Gastrocnemius medialis (tissue), 4 donors: Measurements from ENCODE around the gene SPRR1B. TPM values are rescaled to one million over a fixed set of nuclear protein-coding genes. Genes with fewer than 3 reads are reported as not detected.

Experiments used
- ATAC-seq, 2 donors: fragments of 150-250 bp; one replicate each; pipeline ENCODE4 v1.9.1; 2016
- DNase-seq, 2 donors: peaks; one replicate each; pipeline ENCODE4 v3.0.0-alpha.2; 2019
- H3K27ac ChIP-seq, 4 donors: fragments of 200-600 bp; sonication (generic); 1 replicate in 1 of 4; 2 replicates in 3 of 4; pipeline ENCODE4 v1.5.1; 2016 to 2018; ENCODE audit warnings: mild to moderate bottlenecking in 2 of 4, moderate library complexity in 1 of 4
- H3K27me3 ChIP-seq, 3 donors: fragments of 200-600 bp; sonication (generic) in 2 of 3; 1 replicate in 1 of 3; 2 replicates in 2 of 3; pipeline versions ENCODE4 v1.5.1 to v1.6.0; 2016 to 2019; ENCODE audit warnings: mild to moderate bottlenecking in 1 of 3, moderate library complexity in 1 of 3
- H3K36me3 ChIP-seq, 2 donors: fragments of 200-600 bp; sonication (generic) in 1 of 2; one replicate each; pipeline ENCODE4 v1.5.1; 2017 to 2018
- H3K4me1 ChIP-seq, 2 donors: fragments of 200-600 bp; sonication (generic) in 1 of 2; one replicate each; pipeline ENCODE4 v1.5.1; 2016 to 2017; ENCODE audit warnings: mild to moderate bottlenecking in 2 of 2
- H3K4me3 ChIP-seq, 4 donors: fragments of 200-600 bp; sonication (generic) in 3 of 4; 1 replicate in 1 of 4; 2 replicates in 3 of 4; pipeline ENCODE4 v1.5.1; 2016 to 2019; ENCODE audit warnings: mild to moderate bottlenecking in 2 of 4
- H3K9me3 ChIP-seq, 3 donors: fragments of 200-600 bp; sonication (generic) in 2 of 3; 1 replicate in 1 of 3; 2 replicates in 2 of 3; pipeline ENCODE4 v1.5.1; 2016 to 2019
- CTCF ChIP-seq, 5 experiments: fragments of 450-650 bp in 3 of 5; fragments of 200-600 bp in 2 of 5; sonication (generic) in 2 of 5; IDR thresholded peaks in 4 of 5; conservative IDR thresholded peaks in 1 of 5; 1 replicate in 4 of 5; 2 replicates in 1 of 5; pipeline ENCODE4 v1.5.1; 2016 to 2019; ENCODE audit warnings: antibody characterized with exemption in 5 of 5, mild to moderate bottlenecking in 3 of 5, moderate library complexity in 3 of 5
- POLR2A ChIP-seq, 2 donors: fragments of 450-650 bp; IDR thresholded peaks; one replicate each; pipeline ENCODE4 v1.6.1; 2017; ENCODE audit warnings: antibody characterized with exemption in 2 of 2, mild to moderate bottlenecking in 2 of 2, moderate library complexity in 2 of 2
- in situ Hi-C, 4 donors: fragments of 200-750 bp; cut with MboI; loops; one replicate each; pipeline versions ENCODE4 v1.15.0 to v1.8.0; 2017; ENCODE audit warnings: low sequenced_read_pairs in 4 of 4
- intact Hi-C: fragments of 100-400 bp; cut with DNase I; formaldehyde crosslinking; loops from one replicate; pipeline ENCODE4 v1.15.1; 2023; ENCODE audit warnings: low total_unique reads
- total RNA-seq, 4 donors: library from RNA; depleted of rRNA; stranded (reverse); fragments of >200 nt; gene quantifications; one replicate each; pipeline versions ENCODE4 v1.1.0 to v1.2.3, GENCODE V29; 2016

Gene SPRR1B
- total RNA-seq, 4 donors from 2014 or later: not detected

- no peak within 1 kb of the TSS for H3K27ac ChIP-seq
- no peak for TF ChIP-seq POLR2A (IDR thresholded peaks at IDR 0.05)
- TF ChIP-seq CTCF (IDR thresholded peaks at IDR 0.05 in 4 of 5, conservative IDR thresholded peaks at IDR 0.05 in 1 of 5): no peak
- no peaks in the 10 kb centered on the region for H3K4me1 ChIP-seq
- H3K4me3 ChIP-seq: no peak within 1 kb of the TSS
- H3K27me3 ChIP-seq: no peaks in the 10 kb centered on the region
- H3K36me3 ChIP-seq: no peaks in the 10 kb centered on the region
- no peaks in the 10 kb centered on the region for H3K9me3 ChIP-seq
- DNase-seq (no peak), ATAC-seq (no peak)
- in situ Hi-C loops: no loop called here
- intact Hi-C loops: no loop called here
These were observed 40.5 kb downstream of the SPRR1B start, which contains the start of gene SPRR2B for GRCh38 chr1:153071511-153071910. SPRR2B (minus strand) TSS chr1:153071611; CDS start chr1:153070839, 772 bp downstream.

- TF ChIP-seq CTCF (IDR thresholded peaks at IDR 0.05 in 4 of 5, conservative IDR thresholded peaks at IDR 0.05 in 1 of 5) (no peak), POLR2A (IDR thresholded peaks at IDR 0.05) (no peak)
- H3K36me3 ChIP-seq: no peaks in the 10 kb centered on the region
- H3K4me3 ChIP-seq: no peak overlapping the region
- H3K4me1 ChIP-seq: no peaks in the 10 kb centered on the region
- H3K27ac ChIP-seq: no peak overlapping the region
- H3K9me3 ChIP-seq: no peaks in the 10 kb centered on the region
- intact Hi-C loops: no loop called here
- in situ Hi-C loops: no loop called here
- ATAC-seq (no peak), DNase-seq (no peak)
- H3K27me3 ChIP-seq: no peaks in the 10 kb centered on the region
These were observed 42.1 kb downstream of the SPRR1B start for GRCh38 chr1:153072806-153073726.

GRCh38 chr1:153081736-153082135 lies 50.7 kb downstream of the SPRR1B start:
- H3K9me3 ChIP-seq: no peaks in the 10 kb centered on the region
- H3K4me1 ChIP-seq: no peaks in the 10 kb centered on the region
- H3K27ac ChIP-seq: no peak overlapping the region
- DNase-seq (no peak), ATAC-seq (no peak)
- H3K27me3 ChIP-seq: no peaks in the 10 kb centered on the region
- intact Hi-C loops: no loop called here
- no peaks in the 10 kb centered on the region for H3K36me3 ChIP-seq
- H3K4me3 ChIP-seq: no peak overlapping the region
- in situ Hi-C loops: no loop called here
- TF ChIP-seq CTCF (IDR thresholded peaks at IDR 0.05 in 4 of 5, conservative IDR thresholded peaks at IDR 0.05 in 1 of 5) (no peak), POLR2A (IDR thresholded peaks at IDR 0.05) (no peak)

Other genes starting within 250 kb of the SPRR1B start
- gene LCE1E, start 244.9 kb upstream of the SPRR1B start, total RNA-seq: not detected
- gene LCE1D, start 234.5 kb upstream of the SPRR1B start, total RNA-seq: not detected
- not detected for gene LCE1C, start 224.6 kb upstream of the SPRR1B start, total RNA-seq
- gene LCE1B, start 219.2 kb upstream of the SPRR1B start, total RNA-seq: not detected
- not detected for gene LCE1A, start 203.7 kb upstream of the SPRR1B start, total RNA-seq
- gene LCE6A, start 188.3 kb upstream of the SPRR1B start, total RNA-seq: not detected
- gene LCE7A, start 171.2 kb upstream of the SPRR1B start, total RNA-seq: not detected
- not detected for gene SMCP, start 152.9 kb upstream of the SPRR1B start, total RNA-seq
- not detected for gene IVL, start 122.7 kb upstream of the SPRR1B start, total RNA-seq
- not detected for gene SPRR5, start 84.0 kb upstream of the SPRR1B start, total RNA-seq
- not detected for gene SPRR4, start 60.6 kb upstream of the SPRR1B start, total RNA-seq
- gene SPRR1A, start 47.1 kb upstream of the SPRR1B start, total RNA-seq: not detected
- not detected for gene SPRR3, start 29.5 kb upstream of the SPRR1B start, total RNA-seq
- not detected for gene SPRR2D, start 9.9 kb downstream of the SPRR1B start, total RNA-seq
- not detected for gene SPRR2A, start 26.3 kb downstream of the SPRR1B start, total RNA-seq
- gene SPRR2B, start 40.4 kb downstream of the SPRR1B start, total RNA-seq: not detected
- not detected for gene SPRR2E, start 63.3 kb downstream of the SPRR1B start, total RNA-seq
- gene SPRR2F, start 82.3 kb downstream of the SPRR1B start, total RNA-seq: not detected
- not detected for gene SPRR2G, start 119.7 kb downstream of the SPRR1B start, total RNA-seq
- gene LELP1, start 172.2 kb downstream of the SPRR1B start, total RNA-seq: not detected
- not detected for gene PRR9, start 186.4 kb downstream of the SPRR1B start, total RNA-seq
- not detected for gene LORICRIN, start 228.5 kb downstream of the SPRR1B start, total RNA-seq